ENCODE measurements around the gene A3GALT2. TPM values are rescaled to one million over a fixed set of nuclear protein-coding genes. Genes with fewer than 3 reads are reported as not detected.

The A3GALT2 gene
- total and polyA plus RNA-seq, 2 experiments from 2014 or later = not detected

- Histone ChIP-seq H3F3A (ENCODE audit: insufficient read depth) (peaks cover 62% of the 10 kb centered on the region), H3K27ac (peak overlapping the region; percentile 83), H4K20me1 (ENCODE audit: insufficient read depth) (peaks cover 8% of the 10 kb centered on the region; the same call in 1 of the 2 replicates), H2AFZ (no peak overlapping the region), H3K9ac (peak overlapping the region; percentile 88), H3K79me2 (ENCODE audit: insufficient read depth) (peaks cover 65% of the 10 kb centered on the region), H3K9me3 (ENCODE audit: low read depth) (no peaks in the 10 kb centered on the region), H3K27me3 (replicated peaks; ENCODE audit: insufficient read depth) (no peaks in the 10 kb centered on the region), H3K4me3 (peak overlapping the region; percentile 94), H3K36me3 (ENCODE audit: low read depth) (peaks cover 12% of the 10 kb centered on the region; the same call in 1 of the 2 replicates), H3K9me2 (ENCODE audit: insufficient read depth) (no peaks in the 10 kb centered on the region), H3K4me1 (ENCODE audit: insufficient read depth) (peaks cover 48% of the 10 kb centered on the region), H3K4me2 (ENCODE audit: unreplicated experiment) (peak overlapping the region; percentile 87)
- TF ChIP-seq EZH2phosphoT487 (IDR thresholded peaks at IDR 0.05; ENCODE audit: insufficient read depth, low read depth) (no peak), EZH2 (IDR thresholded peaks at IDR 0.05; ENCODE audit: insufficient read depth, poor library complexity, severe bottlenecking) (no peak)
- in situ Hi-C loops (cut with MboI) = no loop called here
- 0% methylated on average over 2 of the region's 2 CpGs for WGBS, 2 experiments (ENCODE audit: low coverage in 1 of 2, low lambda C conversion rate in 2 of 2, missing lambda C conversion rate in 2 of 2)
- DNase-seq = peak; percentile 66
These were observed 27.3 kb upstream of the A3GALT2 start for GRCh38 chr1:33348194-33348593.

DNA sequence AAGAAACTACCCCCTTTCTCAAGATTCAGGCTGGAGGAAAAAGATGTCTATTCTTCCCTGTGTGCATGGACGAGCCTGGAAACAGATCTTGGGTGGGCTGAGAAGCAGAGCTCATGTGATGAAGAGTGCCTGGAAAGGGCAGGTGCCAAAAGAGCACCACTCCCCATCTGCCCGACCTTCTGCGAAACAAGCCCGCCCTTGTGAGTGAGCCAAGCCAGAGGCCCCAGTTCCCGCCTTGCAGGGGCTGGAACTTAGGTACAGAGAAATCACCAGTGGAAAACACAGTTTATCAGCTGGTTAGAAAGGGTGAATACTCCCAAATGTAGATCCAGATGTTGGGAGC lies 26.7 kb upstream of the A3GALT2 start:
- H3K79me2 ChIP-seq (ENCODE audit: insufficient read depth) = peaks cover 71% of the 10 kb centered on the region
- in situ Hi-C loops (cut with MboI) = no loop called here
- no peak overlapping the region for H2AFZ ChIP-seq
- peak overlapping the region; percentile 87 for H3K4me2 ChIP-seq (ENCODE audit: unreplicated experiment)
- H3K9me2 ChIP-seq (ENCODE audit: insufficient read depth) = no peaks in the 10 kb centered on the region
- peaks cover 54% of the 10 kb centered on the region for H3K4me1 ChIP-seq (ENCODE audit: insufficient read depth)
- peaks cover 17% of the 10 kb centered on the region; the same call in 1 of the 2 replicates for H3K36me3 ChIP-seq (ENCODE audit: low read depth)
- H3K4me3 ChIP-seq = peak overlapping the region; percentile 94
- H3K9me3 ChIP-seq (ENCODE audit: low read depth) = no peaks in the 10 kb centered on the region
- peaks cover 8% of the 10 kb centered on the region; the same call in 1 of the 2 replicates for H4K20me1 ChIP-seq (ENCODE audit: insufficient read depth)
- TF ChIP-seq EZH2 (IDR thresholded peaks at IDR 0.05; ENCODE audit: insufficient read depth, poor library complexity, severe bottlenecking) (no peak), EZH2phosphoT487 (IDR thresholded peaks at IDR 0.05; ENCODE audit: insufficient read depth, low read depth) (no peak)
- peak overlapping the region; percentile 83 for H3K27ac ChIP-seq
- H3K9ac ChIP-seq = peak overlapping the region; percentile 88
- peaks cover 67% of the 10 kb centered on the region for H3F3A ChIP-seq (ENCODE audit: insufficient read depth)
- no peaks in the 10 kb centered on the region for H3K27me3 ChIP-seq (replicated peaks; ENCODE audit: insufficient read depth)
- 0 to 4% methylated on average over 5 of the region's 5 CpGs for WGBS, 2 experiments (ENCODE audit: low coverage in 1 of 2, low lambda C conversion rate in 2 of 2, missing lambda C conversion rate in 2 of 2)
- DNase-seq = peak; percentile 41

- in situ Hi-C loops (cut with MboI) = no loop called here
- Histone ChIP-seq H3K4me2 (ENCODE audit: unreplicated experiment) (peak overlapping the region; percentile 87), H3K9me2 (ENCODE audit: insufficient read depth) (no peaks in the 10 kb centered on the region), H4K20me1 (ENCODE audit: insufficient read depth) (peaks cover 8% of the 10 kb centered on the region; the same call in 1 of the 2 replicates), H2AFZ (no peak overlapping the region), H3K27me3 (replicated peaks; ENCODE audit: insufficient read depth) (no peaks in the 10 kb centered on the region), H3K9ac (peak overlapping the region; percentile 88), H3F3A (ENCODE audit: insufficient read depth) (peaks cover 70% of the 10 kb centered on the region), H3K4me3 (peak overlapping the region; percentile 94), H3K79me2 (ENCODE audit: insufficient read depth) (peaks cover 76% of the 10 kb centered on the region), H3K27ac (peak overlapping the region; percentile 83), H3K9me3 (ENCODE audit: low read depth) (no peaks in the 10 kb centered on the region), H3K36me3 (ENCODE audit: low read depth) (peaks cover 18% of the 10 kb centered on the region; the same call in 1 of the 2 replicates), H3K4me1 (ENCODE audit: insufficient read depth) (peaks cover 59% of the 10 kb centered on the region)
- WGBS, 2 experiments (ENCODE audit: low coverage in 1 of 2, low lambda C conversion rate in 2 of 2, missing lambda C conversion rate in 2 of 2) = 2 to 7% methylated on average over 2 of the region's 2 CpGs
- peak; percentile 84 for DNase-seq
- no peak for TF ChIP-seq EZH2 (IDR thresholded peaks at IDR 0.05; ENCODE audit: insufficient read depth, poor library complexity, severe bottlenecking)
- no peak for TF ChIP-seq EZH2phosphoT487 (IDR thresholded peaks at IDR 0.05; ENCODE audit: insufficient read depth, low read depth)
These were observed 26.2 kb upstream of the A3GALT2 start for GRCh38 chr1:33346927-33347649.

DNA sequence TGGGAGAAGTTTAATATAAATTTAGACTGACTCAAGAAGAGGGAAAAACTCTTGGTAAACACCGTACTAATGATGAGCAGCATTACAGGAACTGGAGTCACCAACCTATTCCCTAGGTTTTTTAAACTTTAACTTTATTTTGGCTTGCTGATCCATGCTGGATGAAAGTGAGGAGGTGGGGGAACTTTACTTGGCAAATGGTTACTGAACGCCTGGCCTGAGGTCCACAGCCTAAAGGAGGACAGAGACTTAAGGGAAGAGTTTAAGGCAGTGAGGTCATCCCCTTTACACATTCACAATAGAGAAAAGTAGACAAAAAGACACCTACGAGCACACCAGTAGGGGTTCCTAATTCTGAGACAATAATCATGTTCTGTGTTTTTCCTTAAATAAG lies 25.6 kb upstream of the A3GALT2 start:
- Histone ChIP-seq H3K4me2 (ENCODE audit: unreplicated experiment) (peak overlapping the region; percentile 87), H3K4me3 (peak overlapping the region; percentile 94), H3K9me3 (ENCODE audit: low read depth) (no peaks in the 10 kb centered on the region), H3K27me3 (replicated peaks; ENCODE audit: insufficient read depth) (no peaks in the 10 kb centered on the region), H3K27ac (peak overlapping the region; percentile 83), H3K9me2 (ENCODE audit: insufficient read depth) (no peaks in the 10 kb centered on the region), H4K20me1 (ENCODE audit: insufficient read depth) (peaks cover 8% of the 10 kb centered on the region; the same call in 1 of the 2 replicates), H2AFZ (no peak overlapping the region), H3K36me3 (ENCODE audit: low read depth) (peaks cover 18% of the 10 kb centered on the region; the same call in 1 of the 2 replicates), H3K4me1 (ENCODE audit: insufficient read depth) (peaks cover 65% of the 10 kb centered on the region), H3F3A (ENCODE audit: insufficient read depth) (peaks cover 75% of the 10 kb centered on the region), H3K79me2 (ENCODE audit: insufficient read depth) (peaks cover 82% of the 10 kb centered on the region), H3K9ac (peak overlapping the region; percentile 88)
- TF ChIP-seq EZH2 (IDR thresholded peaks at IDR 0.05; ENCODE audit: insufficient read depth, poor library complexity, severe bottlenecking) (no peak), EZH2phosphoT487 (IDR thresholded peaks at IDR 0.05; ENCODE audit: insufficient read depth, low read depth) (no peak)
- no peak for DNase-seq
- 2 to 3% methylated on average over 3 of the region's 3 CpGs for WGBS, 2 experiments (ENCODE audit: low coverage in 1 of 2, low lambda C conversion rate in 2 of 2, missing lambda C conversion rate in 2 of 2)
- in situ Hi-C loops (cut with MboI) = no loop called here
